ENCODE data around the gene RHOC.
A peak's percentile ranks its signal among the peaks of the same experiment; 100 is the strongest.

Gene RHOC

GRCh38 chr1:112675728-112676381 is 31.1 kb downstream of the RHOC start:
- no peak for DNase-seq

GRCh38 chr1:112674986-112675727 is 31.8 kb downstream of the RHOC start:
- peak; percentile 39 for DNase-seq

- peak; percentile 68 for DNase-seq
These were observed 32.4 kb downstream of the RHOC start, which contains the start of gene MOV10 for GRCh38 chr1:112674440-112674985. TSS of gene MOV10 (plus strand) at chr1:112674659. CDS start at chr1:112674913, 254 bp downstream.

- DNase-seq = peak; percentile 41
These were observed 33.1 kb downstream of the RHOC start for GRCh38 chr1:112673592-112674439.

DNA sequence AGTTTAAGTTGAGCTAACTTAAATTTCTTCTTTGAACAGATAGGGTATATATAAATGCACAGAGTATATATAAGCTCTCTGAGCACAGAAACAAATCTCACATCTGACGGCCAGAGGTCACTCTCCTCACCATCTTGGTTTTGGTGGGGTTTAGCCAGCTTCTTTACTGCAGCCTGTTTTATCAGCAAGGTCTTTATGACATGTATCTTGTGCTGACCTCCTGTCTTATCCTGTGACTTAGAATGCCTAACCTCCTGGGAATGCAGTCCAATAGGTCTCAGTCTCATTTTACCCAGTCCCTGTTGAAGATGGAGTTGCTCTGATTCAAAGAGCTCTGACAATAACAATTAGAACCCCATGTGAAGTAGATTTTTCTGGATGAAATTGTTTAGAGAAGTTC is 34.1 kb downstream of the RHOC start:
- DNase-seq = no peak

DNA sequence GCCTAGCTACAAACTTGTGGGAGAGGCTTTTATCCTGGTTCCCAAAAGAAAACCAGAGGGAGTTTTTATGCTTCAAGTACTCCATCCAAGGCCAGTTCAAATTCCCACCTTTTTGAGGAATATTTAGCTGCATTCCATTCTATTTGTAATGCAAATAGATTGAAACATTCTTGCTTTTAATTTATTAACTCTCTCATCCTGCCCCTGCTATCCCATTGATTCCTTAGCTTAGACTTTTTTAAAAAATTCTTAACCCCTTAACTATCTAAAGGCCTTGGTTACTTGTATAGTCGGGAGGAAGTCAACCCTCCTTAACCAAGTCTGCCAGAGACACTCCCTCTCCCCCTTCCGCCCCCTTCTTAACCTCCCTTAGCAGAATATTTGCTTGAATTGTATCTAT is 34.9 kb downstream of the RHOC start:
- no peak for DNase-seq

- no peak for DNase-seq
These were observed 40.0 kb downstream of the RHOC start for GRCh38 chr1:112666946-112667345.

- no peak for DNase-seq
These were observed 41.1 kb downstream of the RHOC start for GRCh38 chr1:112665857-112666256.

- no peak for DNase-seq
These were observed 55.7 kb downstream of the RHOC start for GRCh38 chr1:112651205-112651604.
